GM21526 (cell line): Measurements from ENCODE around the gene ARHGAP6.

ENCODE experiments used
- ATAC-seq: cut with Tn5 transposase; IDR thresholded peaks from one replicate; pipeline ENCODE4 v1.9.1; 2021; ENCODE audit warnings: moderate library complexity; ENCODE audit not compliant: unreplicated experiment, low FRiP score

The ARHGAP6 gene

DNA sequence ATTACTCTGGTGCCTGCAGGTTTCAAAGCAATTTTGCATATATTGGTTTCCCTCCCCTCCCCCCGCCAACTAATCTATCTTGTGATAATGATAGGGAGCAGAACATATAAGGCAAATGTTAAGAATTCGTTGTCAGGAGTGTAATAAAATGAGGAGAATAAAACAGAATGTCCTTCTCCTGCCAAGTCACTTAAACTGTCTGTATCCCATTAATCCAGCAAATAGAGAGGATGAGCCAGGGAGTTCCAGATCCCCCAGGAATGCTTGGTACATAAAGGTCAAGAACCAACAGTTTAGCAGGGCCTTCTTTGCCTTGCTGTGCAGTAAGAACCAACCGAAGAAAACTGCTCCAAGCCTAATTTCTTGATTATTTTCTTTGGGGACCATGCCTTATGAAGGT lies 231.1 kb downstream of the ARHGAP6 start:
- ATAC-seq, result no peak

DNA sequence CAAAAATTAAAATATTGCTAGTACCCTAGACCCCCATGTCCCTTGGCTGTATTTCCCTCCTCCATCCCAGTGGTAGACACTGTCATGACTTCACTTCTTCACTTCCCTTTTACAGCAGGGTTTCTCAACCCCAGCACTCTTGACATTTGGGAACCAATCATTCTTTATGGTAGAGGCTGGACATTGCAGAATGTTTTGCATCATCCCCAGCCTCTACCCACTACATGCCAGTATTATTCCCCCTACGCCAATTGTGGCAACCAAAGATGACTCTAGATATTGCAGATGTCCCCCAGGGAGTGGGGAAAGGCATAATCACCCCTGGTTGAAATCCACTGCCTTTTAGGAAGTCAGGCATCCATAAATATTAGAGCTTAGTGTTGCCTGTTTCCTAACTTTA lies 233.9 kb downstream of the ARHGAP6 start:
- ATAC-seq, result no peak

DNA sequence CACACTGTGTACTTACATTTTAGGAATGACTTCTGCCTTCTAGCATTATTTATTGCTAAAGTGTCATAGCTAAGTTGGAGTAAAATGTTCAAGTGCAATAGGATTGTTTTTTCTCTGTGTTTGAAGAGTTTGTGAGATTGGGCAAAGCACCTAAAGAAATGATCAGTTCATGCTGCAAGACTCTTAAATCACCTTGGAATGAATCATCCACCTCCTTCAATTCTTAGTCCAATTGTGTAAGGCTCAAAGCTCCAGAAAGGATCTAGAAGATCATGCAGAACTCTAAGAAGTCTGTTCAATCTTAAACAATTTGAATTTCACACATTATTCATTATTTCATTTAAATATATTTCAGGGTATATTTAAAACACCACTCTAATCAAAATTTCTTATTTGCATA lies 235.4 kb downstream of the ARHGAP6 start:
- no peak for ATAC-seq

DNA sequence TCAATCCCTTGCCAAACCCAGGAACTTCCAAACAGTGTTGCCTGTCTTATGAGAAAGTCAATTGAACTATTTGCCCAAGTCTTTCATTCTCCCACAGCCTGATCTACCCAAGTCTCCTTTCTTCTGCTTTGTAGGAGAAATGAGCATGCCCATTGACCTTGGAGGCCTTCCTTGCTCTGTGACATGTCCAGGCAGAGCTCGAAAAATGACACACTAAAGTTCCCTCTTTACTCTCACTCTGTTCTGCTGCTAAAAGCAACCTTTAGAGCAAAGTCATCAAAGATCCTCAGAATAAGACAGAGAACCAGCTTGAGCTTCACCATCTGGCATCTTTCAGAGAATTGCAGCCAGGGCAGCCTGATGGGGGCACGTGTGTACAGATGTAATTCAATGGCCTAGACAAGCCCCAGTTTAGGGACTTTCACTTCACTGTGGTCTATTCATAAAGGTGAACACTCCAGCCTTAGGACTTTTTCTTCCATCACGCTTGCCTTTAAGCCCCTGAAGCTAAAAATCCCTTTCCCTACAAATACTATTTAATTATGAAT lies 236.1 kb downstream of the ARHGAP6 start:
- ATAC-seq, result no peak

DNA sequence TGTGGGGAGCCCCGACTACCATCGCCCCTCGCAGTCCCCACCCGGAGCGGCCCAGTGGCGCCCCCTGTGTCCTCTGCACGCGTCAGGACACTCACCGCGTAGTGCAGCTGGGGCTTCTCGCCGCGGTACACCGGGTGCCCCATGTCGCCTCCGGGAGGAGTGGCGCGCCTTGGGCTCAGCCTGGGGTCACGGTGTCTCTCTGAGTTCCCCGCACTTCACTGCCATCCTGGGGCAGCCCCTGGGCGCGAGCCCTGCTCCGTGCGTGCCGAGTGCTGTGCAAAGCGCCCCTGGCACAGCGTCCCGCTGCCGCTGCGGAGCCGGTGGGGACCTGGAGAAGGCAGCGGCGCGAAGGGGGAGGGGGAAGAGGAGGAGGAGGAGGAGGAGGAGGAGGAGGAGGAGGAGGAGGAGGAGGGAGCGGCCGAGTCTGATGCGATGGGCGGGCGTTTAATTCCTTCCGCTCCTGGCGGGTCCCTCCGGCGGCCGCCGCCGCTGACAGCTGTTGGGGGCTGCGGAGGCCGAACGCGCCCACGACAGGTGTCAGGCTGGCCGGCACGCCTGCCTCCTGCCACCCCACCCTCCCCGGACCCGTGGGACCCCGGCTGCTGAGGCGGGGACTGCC lies 238.2 kb downstream of the ARHGAP6 start:
- no peak for ATAC-seq

DNA sequence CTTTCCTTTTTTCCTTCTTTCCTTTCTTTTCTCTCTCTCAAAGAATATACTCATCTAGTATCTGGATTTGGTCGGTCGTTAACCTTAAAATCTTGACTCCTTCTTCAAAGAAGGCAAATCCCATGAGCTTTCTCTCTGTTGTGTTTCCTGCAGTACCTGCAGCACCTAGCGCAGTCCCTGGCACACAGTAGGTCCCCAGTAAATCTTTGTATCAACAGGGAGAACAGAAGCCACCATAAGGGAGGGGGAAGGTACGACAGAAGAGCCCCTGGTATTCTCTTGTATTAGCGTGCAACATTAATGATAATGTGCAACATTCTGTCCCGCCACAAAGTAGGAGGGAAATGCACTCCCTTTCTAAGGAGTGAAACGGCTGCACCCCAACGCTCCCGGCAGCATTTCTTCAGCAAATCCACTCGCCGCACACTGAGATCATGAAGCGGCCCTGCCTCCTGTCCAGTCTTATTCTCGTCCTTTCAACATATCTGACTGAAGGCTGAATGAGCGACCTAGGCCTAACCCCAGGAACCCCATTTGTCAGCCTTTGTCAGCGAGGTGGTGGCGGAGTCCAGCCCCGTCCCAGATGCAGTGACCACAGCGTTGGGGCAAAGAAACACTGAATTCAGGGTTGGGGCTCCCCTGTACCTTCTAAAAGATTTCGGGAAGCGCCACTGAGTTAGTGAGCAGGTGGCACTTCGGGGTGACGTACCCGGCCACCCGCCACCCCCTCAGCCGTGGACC lies 238.8 kb downstream of the ARHGAP6 start:
- no peak for ATAC-seq

DNA sequence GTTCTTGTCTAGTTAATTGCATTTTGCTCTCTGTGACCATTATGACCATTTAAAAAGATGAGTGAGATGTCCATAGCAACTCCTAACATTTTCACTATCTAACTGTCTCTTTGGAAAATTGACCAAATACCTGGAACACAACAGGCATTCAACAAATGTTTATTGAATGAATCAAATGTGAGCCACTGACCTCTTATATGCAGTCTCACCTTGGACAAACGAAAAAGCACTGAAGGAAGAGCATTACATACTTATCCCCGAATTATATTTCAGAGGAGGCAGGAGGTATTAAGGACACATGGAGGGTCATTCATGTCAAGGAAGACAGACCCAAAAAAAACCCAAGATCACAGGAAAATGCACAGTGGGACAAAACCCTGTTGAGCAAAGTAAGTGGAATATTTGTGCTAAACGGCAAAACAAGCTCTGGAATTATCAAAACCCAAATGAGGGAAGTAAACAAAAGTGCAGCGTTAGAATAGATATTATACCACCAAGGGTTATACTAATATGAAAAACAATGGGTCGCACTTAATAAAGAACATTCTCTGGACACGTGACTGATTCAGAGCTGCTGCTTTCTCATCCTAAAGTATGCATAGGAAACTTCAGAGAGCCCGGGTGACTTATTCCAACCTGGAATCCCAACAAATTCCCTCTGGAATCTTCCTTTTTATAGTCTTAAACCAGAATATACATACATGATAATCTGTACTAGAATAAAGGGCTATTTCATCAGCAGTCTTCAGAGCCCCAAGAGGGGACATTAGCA lies 240.6 kb downstream of the ARHGAP6 start:
- no peak for ATAC-seq

DNA sequence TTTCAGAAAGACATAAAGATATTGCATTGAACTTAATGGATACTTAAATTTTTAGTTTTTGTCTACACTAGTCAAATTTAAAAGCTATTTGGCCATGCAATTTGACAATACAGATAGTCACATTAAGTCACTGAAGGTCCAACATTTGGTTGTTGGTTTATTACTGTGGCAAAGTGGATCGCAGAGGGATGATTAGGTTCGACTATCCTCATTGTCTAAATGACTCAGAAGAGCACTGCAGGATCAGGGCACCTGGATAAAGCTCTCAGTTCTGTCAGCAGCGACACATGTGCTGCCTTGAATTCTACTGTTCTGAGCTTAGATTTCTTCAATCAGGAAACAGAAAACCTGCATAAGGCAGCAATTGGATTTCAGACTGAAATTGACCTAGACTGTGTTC lies 241.8 kb downstream of the ARHGAP6 start:
- ATAC-seq, result no peak

DNA sequence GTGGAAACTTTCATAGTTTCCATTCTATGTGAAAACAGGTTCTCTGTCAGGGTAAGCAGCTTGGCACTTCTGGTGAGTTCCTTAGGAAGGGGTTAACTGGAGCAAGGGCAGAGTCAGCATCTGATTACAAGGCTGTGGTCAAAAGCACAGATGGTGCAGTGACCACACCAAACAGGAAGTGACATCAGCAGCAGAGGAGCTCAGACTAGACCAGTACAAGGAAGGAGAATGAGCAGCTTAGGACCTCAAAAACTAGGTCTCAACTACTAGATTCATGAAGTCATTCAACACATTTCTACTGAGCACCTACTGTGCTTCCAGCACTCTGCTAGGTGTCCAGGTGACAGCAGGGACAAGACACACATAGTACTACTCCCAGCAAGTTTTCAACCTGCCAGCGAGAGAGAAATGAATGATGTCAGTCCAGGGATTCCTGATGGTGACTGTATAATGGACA lies 242.3 kb downstream of the ARHGAP6 start:
- no peak for ATAC-seq

DNA sequence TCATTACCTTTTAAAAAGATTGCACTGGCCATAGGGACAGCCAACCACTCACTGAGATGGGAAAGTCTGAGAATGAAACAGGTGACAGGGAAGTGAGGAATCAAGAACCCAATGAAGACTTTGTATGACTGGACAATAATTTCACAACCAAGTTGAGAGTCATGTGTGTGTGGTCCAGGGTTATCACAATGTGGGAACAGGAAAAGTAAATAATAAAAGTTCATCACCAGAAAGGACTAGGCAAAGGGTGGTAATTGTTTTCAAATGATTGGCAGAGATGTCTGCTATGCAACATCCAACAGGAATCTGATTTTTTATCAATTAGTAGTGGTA lies 243.2 kb downstream of the ARHGAP6 start:
- ATAC-seq, result no peak

DNA sequence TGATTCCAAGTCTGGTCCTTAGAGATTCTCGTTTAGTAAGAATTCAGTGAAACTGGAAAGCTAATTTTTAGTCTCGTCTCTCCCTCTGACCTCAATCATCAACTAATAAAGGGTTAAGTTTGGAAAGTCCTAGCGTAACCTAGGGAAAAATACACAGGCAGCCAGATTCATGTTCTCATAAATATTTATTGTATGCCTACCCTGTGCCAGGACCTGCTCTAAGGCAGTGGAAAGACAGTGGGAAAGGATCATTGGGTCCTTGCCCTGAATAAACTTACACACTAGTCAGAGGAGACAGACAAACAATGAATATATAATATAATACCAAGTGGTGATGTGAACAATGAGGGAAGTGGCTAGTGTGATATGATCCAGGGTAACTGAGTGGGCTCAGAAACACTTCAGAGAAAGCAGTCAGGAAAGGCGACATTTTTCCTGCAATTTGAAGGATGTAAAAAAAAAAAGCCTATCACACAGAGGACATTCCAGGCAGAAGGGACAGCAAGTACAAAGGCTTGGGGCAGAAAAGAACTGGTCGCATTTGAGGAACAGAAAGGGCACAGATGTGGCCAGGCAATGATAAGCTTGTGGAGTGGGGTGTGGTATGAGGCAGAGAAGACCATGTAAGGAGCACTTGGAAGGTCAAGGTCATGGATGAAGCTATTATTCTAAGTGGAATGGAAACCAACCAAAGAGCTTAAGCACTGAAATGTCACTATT lies 243.8 kb downstream of the ARHGAP6 start:
- no peak for ATAC-seq

DNA sequence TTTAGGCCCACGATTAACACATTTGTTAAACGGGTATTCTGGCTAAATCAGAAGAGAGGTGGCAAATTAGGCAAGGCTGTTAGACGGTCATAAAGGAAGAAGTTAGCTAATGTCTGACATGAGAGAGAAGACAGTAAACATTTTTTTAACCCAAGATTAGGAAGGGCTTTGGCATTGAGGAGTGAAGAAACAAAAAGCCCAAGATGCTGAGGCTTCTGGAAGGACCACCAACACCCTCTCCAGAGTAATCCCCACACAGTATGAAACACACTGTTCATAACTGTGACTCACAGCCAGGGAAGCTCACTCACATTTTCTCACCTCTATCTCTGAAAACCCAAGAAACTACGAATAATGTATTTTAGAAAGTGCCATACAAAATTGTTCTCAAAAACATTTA lies 244.9 kb downstream of the ARHGAP6 start:
- ATAC-seq, result no peak

DNA sequence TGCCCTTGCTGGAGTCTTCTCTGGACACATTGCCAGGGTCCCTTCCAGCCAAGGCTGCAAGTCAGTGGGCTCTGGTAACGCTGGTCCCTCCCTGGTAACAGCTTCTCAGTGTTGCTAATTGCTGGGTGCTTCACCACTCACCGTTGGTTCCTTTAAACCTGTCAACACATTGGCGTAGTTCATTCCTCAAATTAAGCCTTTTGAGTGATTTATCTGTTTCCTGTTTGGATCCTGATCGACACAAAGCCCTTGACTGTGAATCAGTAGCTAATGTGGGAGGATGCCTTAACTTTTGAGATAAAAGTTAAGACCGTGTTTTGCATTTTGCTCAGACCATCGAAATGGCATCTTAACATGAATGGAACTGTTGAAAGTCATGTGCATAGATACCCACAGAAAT lies 246.6 kb downstream of the ARHGAP6 start:
- ATAC-seq, result no peak

DNA sequence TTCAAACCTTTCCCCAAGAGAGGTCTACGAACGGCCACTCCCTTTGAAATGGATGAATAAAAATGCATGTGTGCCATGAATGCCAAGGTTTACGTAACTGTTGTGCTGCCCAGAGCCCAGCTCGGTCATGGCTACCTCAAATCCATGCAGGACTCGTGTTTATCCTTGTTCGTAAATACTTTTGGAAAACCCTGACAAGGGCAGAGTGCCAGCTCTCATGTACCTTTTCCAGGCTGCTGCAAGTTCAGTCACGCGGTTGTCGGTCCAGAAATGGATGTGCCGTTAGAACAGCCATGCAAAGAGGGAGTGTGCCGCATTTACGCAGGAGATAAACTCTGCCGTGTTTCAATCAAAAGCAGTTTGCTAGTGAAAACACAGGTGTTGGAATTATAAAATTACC lies 249.1 kb downstream of the ARHGAP6 start:
- no peak for ATAC-seq

DNA sequence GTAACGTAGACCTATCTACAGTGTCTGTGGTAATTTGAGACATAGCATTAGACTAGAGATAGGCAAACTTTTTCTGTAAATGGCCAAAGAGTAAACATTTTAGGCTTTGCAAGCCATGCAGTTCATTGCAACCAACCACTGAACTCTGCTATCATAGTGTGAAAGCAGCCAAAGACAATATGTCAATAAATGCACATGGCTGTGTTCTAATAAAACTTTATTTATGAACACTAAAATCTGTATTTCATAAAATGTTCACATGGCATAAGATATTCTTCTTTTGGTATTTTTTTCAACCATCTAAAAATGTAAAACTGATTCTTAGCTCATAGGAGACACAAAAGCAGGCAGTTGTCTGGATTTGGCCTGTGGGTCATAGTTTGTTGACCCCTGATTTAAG lies 251.6 kb downstream of the ARHGAP6 start:
- no peak for ATAC-seq

DNA sequence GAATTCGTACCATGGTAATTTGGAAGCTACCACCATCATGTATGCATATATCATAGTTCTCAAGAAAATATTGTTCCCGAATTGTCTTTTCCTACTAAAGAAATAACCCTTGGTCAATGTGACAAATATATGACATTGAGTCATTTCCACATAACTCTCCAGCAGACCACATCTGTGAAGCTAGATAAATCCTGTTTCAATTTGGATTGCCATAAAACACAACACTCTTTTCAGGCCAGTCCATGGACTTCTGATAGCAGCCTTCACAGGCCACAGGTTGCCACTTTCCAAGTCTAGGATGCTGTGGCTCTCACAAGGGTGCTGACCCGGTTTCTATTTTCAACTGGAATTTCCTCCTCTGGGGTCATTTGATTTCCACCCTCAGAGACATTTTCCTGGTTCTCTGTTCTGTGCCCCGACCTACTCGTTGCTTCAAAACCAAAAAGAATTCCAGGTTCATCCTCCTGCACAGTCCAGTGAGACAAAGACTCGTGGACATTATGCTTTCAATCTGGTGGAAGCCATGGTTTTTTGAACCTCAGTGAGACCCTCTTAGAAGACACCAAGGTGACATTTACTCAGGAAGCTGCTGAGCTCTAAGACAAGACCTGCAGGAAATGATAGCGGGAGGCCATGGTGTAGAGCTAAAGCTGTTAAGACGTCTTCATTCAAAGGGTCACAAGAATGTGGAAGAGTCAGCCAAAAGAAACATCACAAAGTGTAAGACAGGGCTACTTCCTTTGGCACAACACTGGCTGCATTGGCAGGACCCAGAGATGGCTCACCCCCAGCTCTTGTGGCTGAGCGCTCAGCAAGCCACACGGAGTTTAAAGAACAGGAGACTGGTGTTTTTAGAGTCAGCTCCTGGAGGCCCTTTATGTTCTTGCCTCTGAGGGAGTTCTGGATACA lies 252.8 kb downstream of the ARHGAP6 start:
- ATAC-seq, result no peak

DNA sequence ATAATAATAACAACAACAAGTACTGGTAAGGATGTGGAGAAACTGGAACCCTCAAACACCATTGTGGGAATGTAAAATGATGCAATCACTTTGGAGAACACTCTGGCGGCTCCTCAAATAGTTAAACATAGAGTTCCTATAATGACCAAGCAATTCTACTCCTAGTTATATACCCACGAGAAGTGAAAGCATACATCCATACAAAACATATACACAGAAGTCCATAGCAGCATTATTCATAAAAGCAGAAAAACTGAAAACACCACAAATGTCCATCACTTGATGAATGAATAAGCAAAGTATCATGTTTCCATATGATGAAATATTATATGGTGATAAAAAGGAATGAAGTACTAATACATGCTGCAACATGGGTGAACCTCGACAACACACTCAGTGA lies 255.8 kb downstream of the ARHGAP6 start:
- ATAC-seq, result no peak

DNA sequence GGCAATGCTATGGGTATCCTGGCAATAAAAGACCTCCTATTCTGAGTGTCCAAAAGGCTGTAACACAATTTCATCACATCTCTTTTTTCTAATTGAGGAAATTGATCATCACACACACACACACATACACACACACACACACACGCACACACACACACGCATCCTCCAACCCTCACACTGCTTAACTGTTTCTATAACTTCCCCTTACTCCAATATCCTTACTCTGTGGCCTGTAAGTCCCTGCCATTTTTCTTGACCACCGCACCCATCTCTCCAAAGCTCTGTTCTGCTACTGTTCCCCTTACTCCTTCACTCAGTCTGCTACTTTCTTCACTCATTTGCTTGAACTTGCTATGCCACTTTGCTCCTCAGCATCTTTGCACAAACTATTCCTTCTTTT lies 256.9 kb downstream of the ARHGAP6 start:
- ATAC-seq, result no peak

DNA sequence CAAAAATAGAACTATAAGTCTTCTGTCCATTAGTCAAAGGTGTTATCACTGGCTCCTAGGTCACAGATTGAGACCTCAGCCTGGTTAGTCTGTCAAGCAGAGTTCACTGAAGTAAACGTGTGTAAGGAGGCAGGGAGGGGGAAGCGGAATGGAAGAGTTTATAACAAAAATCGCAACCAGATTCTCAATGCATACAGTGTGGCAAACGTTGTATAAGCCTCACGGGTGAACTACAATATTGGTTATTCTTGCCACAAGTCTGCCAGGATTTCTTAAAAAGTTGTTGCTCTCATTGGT lies 257.7 kb downstream of the ARHGAP6 start:
- no peak for ATAC-seq
